ENCODE measurements around the gene PDE7B. TPM values are rescaled to one million over a fixed set of nuclear protein-coding genes. Genes with fewer than 3 reads are reported as not detected.

Gene PDE7B
- total RNA-seq, 4 donors from 2014 or later = 1.4 to 11.6 (median 3.5) TPM

- Histone ChIP-seq H3K9me3 (no peaks in the 10 kb centered on the region), H3K36me3 (no peaks in the 10 kb centered on the region), H3K4me1 (no peaks in the 10 kb centered on the region), H3K4me3 (no peak overlapping the region), H3K27me3 (no peaks in the 10 kb centered on the region), H3K27ac (no peak overlapping the region)
- no peak for DNase-seq
- no peak for TF ChIP-seq POLR2A (IDR thresholded peaks at IDR 0.05)
- TF ChIP-seq, protein P1, sequence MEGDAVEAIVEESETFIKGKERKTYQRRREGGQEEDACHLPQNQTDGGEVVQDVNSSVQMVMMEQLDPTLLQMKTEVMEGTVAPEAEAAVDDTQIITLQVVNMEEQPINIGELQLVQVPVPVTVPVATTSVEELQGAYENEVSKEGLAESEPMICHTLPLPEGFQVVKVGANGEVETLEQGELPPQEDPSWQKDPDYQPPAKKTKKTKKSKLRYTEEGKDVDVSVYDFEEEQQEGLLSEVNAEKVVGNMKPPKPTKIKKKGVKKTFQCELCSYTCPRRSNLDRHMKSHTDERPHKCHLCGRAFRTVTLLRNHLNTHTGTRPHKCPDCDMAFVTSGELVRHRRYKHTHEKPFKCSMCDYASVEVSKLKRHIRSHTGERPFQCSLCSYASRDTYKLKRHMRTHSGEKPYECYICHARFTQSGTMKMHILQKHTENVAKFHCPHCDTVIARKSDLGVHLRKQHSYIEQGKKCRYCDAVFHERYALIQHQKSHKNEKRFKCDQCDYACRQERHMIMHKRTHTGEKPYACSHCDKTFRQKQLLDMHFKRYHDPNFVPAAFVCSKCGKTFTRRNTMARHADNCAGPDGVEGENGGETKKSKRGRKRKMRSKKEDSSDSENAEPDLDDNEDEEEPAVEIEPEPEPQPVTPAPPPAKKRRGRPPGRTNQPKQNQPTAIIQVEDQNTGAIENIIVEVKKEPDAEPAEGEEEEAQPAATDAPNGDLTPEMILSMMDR (IDR thresholded peaks at IDR 0.05) = no peak
These were observed 18.4 kb downstream of the PDE7B start for GRCh38 chr6:135869857-135870256.

GRCh38 chr6:135870722-135871121, 19.2 kb downstream of the PDE7B start:
- H3K9me3 ChIP-seq = no peaks in the 10 kb centered on the region
- H3K27ac ChIP-seq = no peak overlapping the region
- no peak overlapping the region for H3K4me3 ChIP-seq
- no peaks in the 10 kb centered on the region for H3K27me3 ChIP-seq
- H3K4me1 ChIP-seq = no peaks in the 10 kb centered on the region
- DNase-seq = no peak
- TF ChIP-seq, protein P1 (IDR thresholded peaks at IDR 0.05) = no peak
- no peak for TF ChIP-seq POLR2A (IDR thresholded peaks at IDR 0.05)
- no peaks in the 10 kb centered on the region for H3K36me3 ChIP-seq

- H3K36me3 ChIP-seq = no peaks in the 10 kb centered on the region
- H3K4me1 ChIP-seq = no peaks in the 10 kb centered on the region
- no peak overlapping the region for H3K27ac ChIP-seq
- no peak overlapping the region for H3K4me3 ChIP-seq
- H3K9me3 ChIP-seq = no peaks in the 10 kb centered on the region
- TF ChIP-seq, protein P1 (IDR thresholded peaks at IDR 0.05) = no peak
- TF ChIP-seq POLR2A (IDR thresholded peaks at IDR 0.05) = no peak
- no peak for DNase-seq
- no peaks in the 10 kb centered on the region for H3K27me3 ChIP-seq
These were observed 19.8 kb downstream of the PDE7B start for GRCh38 chr6:135871296-135871695.

GRCh38 chr6:135871878-135872277, 20.4 kb downstream of the PDE7B start:
- DNase-seq = no peak
- Histone ChIP-seq H3K4me3 (no peak overlapping the region), H3K27ac (no peak overlapping the region), H3K36me3 (no peaks in the 10 kb centered on the region), H3K4me1 (no peaks in the 10 kb centered on the region), H3K27me3 (no peaks in the 10 kb centered on the region), H3K9me3 (no peaks in the 10 kb centered on the region)
- TF ChIP-seq, protein P1 (IDR thresholded peaks at IDR 0.05) = no peak
- no peak for TF ChIP-seq POLR2A (IDR thresholded peaks at IDR 0.05)

- no peak for DNase-seq
- Histone ChIP-seq H3K36me3 (no peaks in the 10 kb centered on the region), H3K27me3 (no peaks in the 10 kb centered on the region), H3K27ac (no peak overlapping the region), H3K4me3 (no peak overlapping the region), H3K4me1 (no peaks in the 10 kb centered on the region), H3K9me3 (no peaks in the 10 kb centered on the region)
- TF ChIP-seq, protein P1 (IDR thresholded peaks at IDR 0.05) = no peak
- no peak for TF ChIP-seq POLR2A (IDR thresholded peaks at IDR 0.05)
These were observed 23.9 kb downstream of the PDE7B start for GRCh38 chr6:135875446-135875845.

GRCh38 chr6:135876058-135876457, 24.6 kb downstream of the PDE7B start:
- Histone ChIP-seq H3K4me1 (peaks cover 0 to 3% (median 0%) of the 10 kb centered on the region in 4 donors), H3K9me3 (no peaks in the 10 kb centered on the region), H3K4me3 (no peak overlapping the region), H3K36me3 (no peaks in the 10 kb centered on the region), H3K27ac (no peak overlapping the region), H3K27me3 (no peaks in the 10 kb centered on the region)
- no peak for DNase-seq
- TF ChIP-seq, protein P1 (IDR thresholded peaks at IDR 0.05) = no peak
- TF ChIP-seq POLR2A (IDR thresholded peaks at IDR 0.05) = no peak

Measured in Peyer's patch (tissue), 4 donors.